ENCODE measurements around the gene ZNF512B.
"Not testable (repeated sequence)": the region's sequence is repeated elsewhere in the genome, so short reads cannot be mapped to it uniquely, and the experiment has no call there.

ZNF512B gene

GRCh38 chr20:63934271-63935068, 35.3 kb downstream of the ZNF512B start:
- no peak for DNase-seq (ENCODE audit: low read depth)

- DNase-seq (ENCODE audit: low read depth) = no peak
Measured at GRCh38 chr20:63933646-63934045, 36.1 kb downstream of the ZNF512B start.

- no peak for DNase-seq (ENCODE audit: low read depth)
Measured at GRCh38 chr20:63932606-63933160, 37.0 kb downstream of the ZNF512B start.

DNA sequence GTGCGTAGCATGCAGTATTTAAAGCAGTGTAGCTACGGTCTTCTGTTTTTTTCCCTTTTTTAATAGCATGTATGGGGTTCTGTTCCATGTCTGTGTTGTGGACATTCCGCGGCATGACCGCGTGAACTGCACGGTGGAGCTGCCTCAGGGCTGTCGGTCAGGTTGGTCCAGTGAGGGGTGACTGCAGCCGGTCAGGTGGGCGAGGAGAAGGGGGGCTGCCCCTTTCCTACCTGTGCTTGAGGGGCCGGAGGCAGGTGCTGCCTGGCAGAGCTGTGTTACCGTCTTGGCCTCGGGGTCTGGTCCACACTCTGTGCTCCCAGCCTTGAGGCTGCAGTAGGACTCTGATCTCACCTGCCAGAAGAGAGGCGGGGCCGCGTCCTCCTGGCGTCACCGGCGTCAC, 38.0 kb downstream of the ZNF512B start:
- no peak for DNase-seq (ENCODE audit: low read depth)

GRCh38 chr20:63930971-63931553, 38.7 kb downstream of the ZNF512B start:
- DNase-seq (ENCODE audit: low read depth) = no peak

GRCh38 chr20:63929473-63929883, 40.3 kb downstream of the ZNF512B start:
- not testable (repeated sequence) for DNase-seq (ENCODE audit: low read depth)

GRCh38 chr20:63929071-63929470, 40.7 kb downstream of the ZNF512B start:
- DNase-seq (ENCODE audit: low read depth) = no peak

- DNase-seq (ENCODE audit: low read depth) = no peak
Measured at GRCh38 chr20:63926298-63926697, 43.4 kb downstream of the ZNF512B start.

- no peak for DNase-seq (ENCODE audit: low read depth)
Measured at GRCh38 chr20:63924241-63924640, 45.5 kb downstream of the ZNF512B start.

DNA sequence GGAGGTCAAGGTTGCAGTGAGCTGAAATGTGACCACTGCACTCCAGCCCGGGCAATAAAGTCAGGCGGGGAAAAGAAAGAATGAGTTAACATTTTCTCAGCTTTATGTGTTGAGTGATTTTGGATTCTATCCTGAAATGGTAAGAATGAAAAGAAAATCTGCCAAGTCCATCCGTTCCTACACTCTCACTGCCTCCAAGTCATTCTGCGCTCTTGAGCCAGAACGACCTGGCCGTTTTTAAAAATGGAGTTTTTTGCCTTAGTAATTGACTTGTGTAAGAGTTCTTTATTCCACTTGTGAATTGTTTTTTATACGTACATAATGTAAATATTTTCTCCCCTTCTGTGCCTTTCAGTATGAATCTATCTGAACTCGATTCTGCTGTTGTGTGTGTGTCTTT, 46.1 kb downstream of the ZNF512B start:
- DNase-seq (ENCODE audit: low read depth) = no peak

GRCh38 chr20:63920226-63920625, 49.5 kb downstream of the ZNF512B start:
- DNase-seq (ENCODE audit: low read depth) = no peak

DNA sequence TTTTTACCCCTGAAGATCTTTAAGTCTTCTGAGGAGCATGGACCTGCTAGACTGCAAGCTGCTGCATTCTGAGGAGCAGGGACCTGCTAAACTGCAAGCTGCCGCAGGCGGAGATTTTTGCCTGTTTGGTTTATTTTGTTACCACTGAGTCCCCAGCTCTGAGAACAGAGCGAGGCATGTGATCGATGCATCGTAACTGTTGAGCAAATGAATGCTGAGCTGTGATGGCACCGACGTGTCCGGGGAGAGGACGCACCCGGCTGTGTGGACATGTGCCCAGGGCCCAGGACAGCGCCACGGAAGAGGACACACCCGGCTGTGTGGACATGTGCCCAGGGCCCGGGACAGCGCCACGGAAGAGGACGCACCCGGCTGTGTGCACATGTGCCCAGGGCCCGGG, 50.6 kb downstream of the ZNF512B start:
- DNase-seq (ENCODE audit: low read depth) = no peak

DNA sequence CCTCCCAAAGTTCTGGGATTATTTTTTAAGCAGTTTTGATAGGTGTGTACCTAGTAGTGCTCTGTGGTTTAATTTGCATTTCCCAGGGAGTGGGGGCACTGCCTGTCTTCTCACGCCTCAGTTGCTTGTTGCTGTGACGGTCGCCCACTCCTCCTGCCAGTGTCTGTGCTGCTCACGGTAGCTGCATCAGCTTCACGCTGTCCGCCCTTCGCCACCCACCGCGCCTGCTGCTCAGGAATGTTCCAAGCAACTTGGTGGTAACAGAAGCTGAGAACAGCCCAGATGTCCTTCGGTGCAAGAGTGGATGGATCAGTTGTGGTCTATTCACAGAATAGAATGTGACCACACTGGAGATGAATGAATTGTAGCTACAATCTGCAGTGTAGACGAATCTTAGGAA, 51.9 kb downstream of the ZNF512B start:
- no peak for DNase-seq (ENCODE audit: low read depth)

DNA sequence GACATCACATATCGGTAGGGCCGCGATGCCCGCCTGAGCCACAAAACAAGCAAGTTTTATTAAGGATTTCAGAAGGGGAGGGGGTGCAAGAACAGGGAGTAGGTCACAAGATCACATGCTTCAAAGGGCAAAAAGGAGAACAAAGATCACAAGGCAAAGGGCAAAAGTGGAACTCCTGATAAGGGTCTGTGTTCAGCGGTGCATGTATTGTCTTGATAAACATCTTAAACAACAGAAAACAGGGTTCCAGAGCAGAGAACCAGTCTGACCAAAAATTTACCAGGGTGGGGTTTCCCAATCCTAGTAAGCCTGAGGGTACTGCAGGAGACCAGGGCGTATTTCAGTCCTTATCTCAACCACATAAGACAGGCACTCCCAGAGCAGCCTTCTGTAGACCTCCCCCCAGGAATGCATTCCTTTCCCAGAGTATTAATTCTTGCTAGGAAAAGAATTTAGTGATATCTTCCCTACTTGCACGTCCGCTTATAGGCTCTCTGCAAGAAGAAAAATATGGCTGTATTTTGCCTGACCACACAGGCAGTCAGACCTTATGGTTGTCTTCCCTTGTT, 53.3 kb downstream of the ZNF512B start:
- DNase-seq (ENCODE audit: low read depth) = not testable (repeated sequence)

DNA sequence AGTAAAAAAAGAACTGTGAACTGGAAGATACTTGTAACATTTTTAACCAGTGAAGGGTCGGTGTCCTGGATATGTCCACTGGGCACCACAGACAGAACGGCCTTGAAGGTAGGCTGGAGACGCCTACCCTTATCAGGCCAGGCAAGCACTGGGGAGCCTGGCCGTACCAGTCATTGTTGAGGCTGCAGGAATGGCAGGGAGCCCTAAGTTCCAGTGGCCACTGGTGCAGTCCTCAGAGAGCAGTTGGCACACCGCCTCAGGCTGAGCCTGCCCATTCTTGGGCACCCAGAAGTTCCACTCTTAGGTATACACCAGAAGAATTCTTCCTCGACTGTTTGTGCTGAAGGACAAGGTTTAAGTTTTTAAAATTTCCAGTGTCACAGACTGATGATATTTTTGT, 54.3 kb downstream of the ZNF512B start:
- no peak for DNase-seq (ENCODE audit: low read depth)

DNA sequence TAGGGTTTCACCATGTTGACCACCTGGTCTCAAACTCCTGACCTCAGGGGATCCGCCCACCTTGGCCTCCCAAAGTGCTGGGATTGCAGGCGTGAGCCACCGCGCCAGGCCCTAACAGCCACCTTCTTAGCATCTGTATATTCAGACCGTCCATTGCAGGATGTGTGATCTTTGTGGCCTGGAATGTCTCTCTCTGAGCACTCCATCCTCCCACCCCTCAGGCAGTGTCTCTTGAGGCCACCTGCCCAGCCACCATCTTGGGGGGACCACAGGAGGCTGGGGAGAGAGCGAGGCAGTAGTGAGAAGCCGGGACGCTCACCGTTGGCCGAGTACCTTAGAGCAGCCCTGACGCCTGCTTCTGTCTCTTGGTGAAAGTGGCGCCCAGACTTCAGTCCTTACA, 56.0 kb downstream of the ZNF512B start:
- DNase-seq (ENCODE audit: low read depth) = no peak

- DNase-seq (ENCODE audit: low read depth) = peak; percentile 21
Measured at GRCh38 chr20:63911176-63911575, 58.6 kb downstream of the ZNF512B start.

DNA sequence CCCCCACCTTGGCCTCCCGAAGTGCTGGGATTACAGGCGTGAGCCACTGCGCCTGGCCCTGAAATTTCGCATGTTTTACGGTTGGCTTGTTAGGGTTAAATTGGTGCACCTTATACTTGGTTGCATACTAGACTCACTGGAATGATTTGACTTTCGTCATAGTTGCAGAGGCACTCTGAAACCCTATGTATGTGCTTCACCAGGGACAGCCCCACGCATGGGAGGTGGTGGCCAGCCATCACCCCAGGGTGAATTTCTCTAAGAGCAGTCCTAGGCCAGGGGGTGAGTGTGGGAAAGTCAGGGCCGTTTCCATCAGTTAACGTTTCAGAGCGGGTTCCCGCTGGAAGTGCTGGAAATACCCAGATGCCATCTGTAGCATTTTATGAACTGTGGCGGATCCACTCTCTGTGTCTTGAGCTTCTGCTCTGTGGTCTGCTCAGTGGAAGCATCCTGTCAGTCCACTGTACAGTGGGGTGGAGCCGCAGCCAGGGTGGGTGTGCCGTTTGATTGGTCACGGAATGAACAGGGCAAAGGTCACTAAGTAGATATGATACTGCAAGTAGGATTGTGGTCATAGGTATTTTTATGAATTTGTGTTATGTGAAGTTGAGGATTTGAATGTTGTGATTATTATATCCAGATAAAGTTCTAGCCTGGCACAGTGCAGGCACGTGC, 61.6 kb downstream of the ZNF512B start:
- no peak for DNase-seq (ENCODE audit: low read depth)
